ENCODE results near the gene TENT4A. TPM values are rescaled to one million over a fixed set of nuclear protein-coding genes. Genes with fewer than 3 reads are reported as not detected.
A peak's percentile ranks its signal among the peaks of the same experiment; 100 is the strongest.

TENT4A gene
- total RNA-seq, 2 donors from 2014 or later: 25.5 to 32.7 TPM

DNA sequence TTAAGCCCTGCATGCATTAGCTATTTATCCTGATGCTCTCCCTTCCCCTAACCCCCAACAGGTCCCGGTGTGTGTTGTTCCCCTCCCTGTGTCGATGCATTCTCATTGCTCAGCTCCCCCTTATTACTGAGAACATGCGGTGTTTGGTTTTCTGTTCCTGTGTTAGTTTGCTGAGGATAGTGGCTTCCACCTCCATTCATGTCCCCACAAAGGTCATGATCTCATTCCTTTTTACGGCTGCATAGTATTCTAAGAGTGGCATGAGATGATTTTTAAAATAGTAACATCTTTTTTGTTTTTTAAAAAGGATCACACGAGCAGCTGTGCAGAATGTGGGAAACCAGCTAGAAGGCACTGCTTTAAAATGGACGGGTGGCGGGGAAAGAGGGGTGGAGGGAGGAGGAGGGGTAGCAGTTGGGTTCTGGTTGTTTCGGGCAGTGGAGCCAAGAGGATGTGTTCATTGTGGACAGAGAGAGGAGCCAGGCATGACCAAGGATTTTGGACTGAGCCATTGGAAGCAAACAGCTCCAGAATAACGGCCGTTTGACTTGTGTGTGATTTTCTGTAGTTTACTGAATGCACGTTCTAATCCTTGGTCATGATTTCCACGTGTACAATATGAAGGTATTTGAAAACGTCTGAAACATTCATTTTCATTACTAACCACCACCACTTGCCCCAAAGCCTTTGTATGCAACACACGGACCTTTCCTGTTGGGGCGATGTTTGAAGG, 1.7 kb upstream of the TENT4A start:
- peak overlapping the region; percentile 94 for H3K27ac ChIP-seq (ENCODE audit: low read depth, low read length)
- H3K27ac Mint-ChIP-seq: peak overlapping the region; percentile 89
- TF ChIP-seq, protein P1, sequence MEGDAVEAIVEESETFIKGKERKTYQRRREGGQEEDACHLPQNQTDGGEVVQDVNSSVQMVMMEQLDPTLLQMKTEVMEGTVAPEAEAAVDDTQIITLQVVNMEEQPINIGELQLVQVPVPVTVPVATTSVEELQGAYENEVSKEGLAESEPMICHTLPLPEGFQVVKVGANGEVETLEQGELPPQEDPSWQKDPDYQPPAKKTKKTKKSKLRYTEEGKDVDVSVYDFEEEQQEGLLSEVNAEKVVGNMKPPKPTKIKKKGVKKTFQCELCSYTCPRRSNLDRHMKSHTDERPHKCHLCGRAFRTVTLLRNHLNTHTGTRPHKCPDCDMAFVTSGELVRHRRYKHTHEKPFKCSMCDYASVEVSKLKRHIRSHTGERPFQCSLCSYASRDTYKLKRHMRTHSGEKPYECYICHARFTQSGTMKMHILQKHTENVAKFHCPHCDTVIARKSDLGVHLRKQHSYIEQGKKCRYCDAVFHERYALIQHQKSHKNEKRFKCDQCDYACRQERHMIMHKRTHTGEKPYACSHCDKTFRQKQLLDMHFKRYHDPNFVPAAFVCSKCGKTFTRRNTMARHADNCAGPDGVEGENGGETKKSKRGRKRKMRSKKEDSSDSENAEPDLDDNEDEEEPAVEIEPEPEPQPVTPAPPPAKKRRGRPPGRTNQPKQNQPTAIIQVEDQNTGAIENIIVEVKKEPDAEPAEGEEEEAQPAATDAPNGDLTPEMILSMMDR (conservative IDR thresholded peaks at IDR 0.05): no peak

DNA sequence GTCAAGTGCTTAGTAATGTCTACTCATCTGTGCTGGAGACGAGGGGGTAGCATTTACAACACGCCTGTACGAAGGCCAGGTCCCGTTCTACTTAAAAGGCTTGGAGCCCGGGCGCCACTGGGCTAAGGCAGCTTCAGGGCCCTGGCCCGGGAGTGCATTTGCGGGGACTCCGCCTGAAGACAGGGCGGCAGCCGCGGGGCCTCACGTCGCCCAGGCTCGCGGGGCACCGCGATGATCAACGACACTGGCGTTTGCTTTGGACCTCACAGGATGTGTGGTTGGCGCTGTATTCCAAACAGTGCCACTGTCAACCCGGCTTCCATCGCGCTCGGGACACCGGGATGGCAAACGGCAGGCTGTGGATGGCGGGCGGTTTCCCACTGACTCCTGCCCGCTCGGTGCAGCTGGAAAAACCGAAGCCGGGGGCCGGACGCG, 1.1 kb upstream of the TENT4A start:
- peaks cover 6% of the 10 kb centered on the region for H3K4me1 ChIP-seq (ENCODE audit: control insufficient read depth, insufficient read depth, low read length)
- H3K4me3 ChIP-seq (ENCODE audit: low read length): peak overlapping the region; percentile 88
- Mint-ChIP-seq H3K36me3 (ENCODE audit: low read depth) (no peaks in the 10 kb centered on the region), H3K4me3 (peak overlapping the region; percentile 73), H3K4me1 (peaks cover 19% of the 10 kb centered on the region), H3K27me3 (ENCODE audit: insufficient read depth) (peaks cover 19% of the 10 kb centered on the region), H3K9me3 (no peaks in the 10 kb centered on the region), H3K27ac (peak overlapping the region; percentile 89)
- peak; percentile 80 for DNase-seq
- peak overlapping the region; percentile 51 for H3K9ac ChIP-seq (ENCODE audit: extremely low read depth, low read length, poor library complexity, severe bottlenecking)
- TF ChIP-seq, protein P1 (conservative IDR thresholded peaks at IDR 0.05): peak; percentile 28
- WGBS, 2 experiments (ENCODE audit: insufficient coverage in 1 of 2, insufficient read length in 1 of 2): 0 to 1% methylated on average over 31 to 36 of the region's 36 CpGs
- peaks cover 6% of the 10 kb centered on the region for H3K36me3 ChIP-seq (ENCODE audit: control insufficient read depth, insufficient read depth, low read length)
- H3K9me3 ChIP-seq (ENCODE audit: control insufficient read depth, low read length): no peaks in the 10 kb centered on the region
- no peaks in the 10 kb centered on the region for H3K27me3 ChIP-seq (ENCODE audit: control insufficient read depth, insufficient read depth, low read length, poor library complexity, severe bottlenecking)
- H3K27ac ChIP-seq (ENCODE audit: low read depth, low read length): peak overlapping the region; percentile 94

More for the DNA sequence above, 1.7 kb upstream of the TENT4A start:
- H3K9me3 Mint-ChIP-seq: no peaks in the 10 kb centered on the region
- Histone ChIP-seq H3K36me3 (ENCODE audit: control insufficient read depth, insufficient read depth, low read length) (peaks cover under 1% of the 10 kb centered on the region), H3K4me3 (ENCODE audit: low read length) (peak overlapping the region; percentile 88), H3K27me3 (ENCODE audit: control insufficient read depth, insufficient read depth, low read length, poor library complexity, severe bottlenecking) (no peaks in the 10 kb centered on the region), H3K9me3 (ENCODE audit: control insufficient read depth, low read length) (no peaks in the 10 kb centered on the region), H3K4me1 (ENCODE audit: control insufficient read depth, insufficient read depth, low read length) (peaks cover 6% of the 10 kb centered on the region), H3K9ac (ENCODE audit: extremely low read depth, low read length, poor library complexity, severe bottlenecking) (peak overlapping the region; percentile 51)
- H3K27me3 Mint-ChIP-seq (ENCODE audit: insufficient read depth): peaks cover 19% of the 10 kb centered on the region
- WGBS, 2 experiments (ENCODE audit: insufficient coverage in 1 of 2, insufficient read length in 1 of 2): 59 to 80% methylated on average over 9 to 15 of the region's 15 CpGs
- H3K4me1 Mint-ChIP-seq: peaks cover 16% of the 10 kb centered on the region
- no peaks in the 10 kb centered on the region for H3K36me3 Mint-ChIP-seq (ENCODE audit: low read depth)
- DNase-seq: no peak
- H3K4me3 Mint-ChIP-seq: peak overlapping the region; percentile 73

DNA sequence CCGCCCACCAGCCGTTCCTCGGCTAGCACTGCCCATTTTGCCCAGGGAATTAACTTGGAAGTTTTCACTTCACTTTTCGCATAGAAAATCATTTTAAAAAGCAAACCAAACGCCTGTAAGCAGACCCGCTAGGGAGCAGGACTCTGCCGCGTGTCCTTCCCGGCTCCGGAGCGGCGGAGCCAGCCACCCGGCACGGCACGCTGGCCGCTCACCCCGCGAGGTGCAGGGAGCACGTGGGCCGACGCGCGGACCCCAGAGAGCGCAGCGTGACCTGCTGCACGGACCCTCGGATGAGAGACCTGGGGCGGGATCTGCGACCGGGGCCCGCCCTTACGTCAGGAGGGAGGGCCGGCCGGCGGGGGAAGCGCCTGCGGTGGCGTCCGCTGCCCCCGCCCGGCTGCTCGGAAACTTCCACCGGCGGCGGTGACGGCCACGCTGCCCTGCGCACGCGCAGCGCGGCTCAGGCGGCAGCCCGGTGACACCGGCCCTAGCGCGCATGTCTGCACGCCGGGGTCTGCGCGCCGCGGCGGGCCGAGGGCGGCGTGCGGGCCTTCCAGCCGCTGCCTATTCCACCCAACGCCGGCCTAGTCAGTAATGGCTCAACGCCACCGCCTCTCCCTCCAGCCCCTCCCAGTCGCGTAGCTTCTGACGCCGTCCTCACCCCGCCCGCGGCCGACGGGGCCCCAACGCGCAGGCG, 507 bp upstream of the TENT4A start:
- H3K4me1 Mint-ChIP-seq: peaks cover 24% of the 10 kb centered on the region
- peak overlapping the region; percentile 89 for H3K27ac Mint-ChIP-seq
- DNase-seq: peak; percentile 98
- H3K9me3 Mint-ChIP-seq: no peaks in the 10 kb centered on the region
- WGBS, 2 experiments (ENCODE audit: insufficient coverage in 1 of 2, insufficient read length in 1 of 2): 0% methylated on average over 11 to 85 of the region's 85 CpGs
- no peaks in the 10 kb centered on the region for H3K36me3 Mint-ChIP-seq (ENCODE audit: low read depth)
- Histone ChIP-seq H3K27me3 (ENCODE audit: control insufficient read depth, insufficient read depth, low read length, poor library complexity, severe bottlenecking) (no peaks in the 10 kb centered on the region), H3K4me1 (ENCODE audit: control insufficient read depth, insufficient read depth, low read length) (peaks cover 6% of the 10 kb centered on the region), H3K9ac (ENCODE audit: extremely low read depth, low read length, poor library complexity, severe bottlenecking) (peak overlapping the region; percentile 51), H3K9me3 (ENCODE audit: control insufficient read depth, low read length) (no peaks in the 10 kb centered on the region), H3K4me3 (ENCODE audit: low read length) (peak overlapping the region; percentile 88), H3K36me3 (ENCODE audit: control insufficient read depth, insufficient read depth, low read length) (peaks cover 6% of the 10 kb centered on the region), H3K27ac (ENCODE audit: low read depth, low read length) (peak overlapping the region; percentile 94)
- peaks cover 19% of the 10 kb centered on the region for H3K27me3 Mint-ChIP-seq (ENCODE audit: insufficient read depth)
- TF ChIP-seq, protein P1 (conservative IDR thresholded peaks at IDR 0.05): no peak
- H3K4me3 Mint-ChIP-seq: peak overlapping the region; percentile 73
